ENCODE results near the gene ADGRD2. TPM values are rescaled to one million over a fixed set of nuclear protein-coding genes. Genes with fewer than 3 reads are reported as not detected.
"Not testable (repeated sequence)": the region's sequence is repeated elsewhere in the genome, so short reads cannot be mapped to it uniquely, and the experiment has no call there.

The ADGRD2 gene
- total RNA-seq, 2 experiments from 2014 or later = not detected

- CTCF ChIA-PET = interaction anchor here (0.7 to 7.1 kb wide), 5 partner anchors 8 to 196 kb away, joined by 3 to 48 read pairs (median 3); no protein-coding TSS in a partner anchor
Observed at GRCh38 chr9:124420991-124421543, 29.2 kb upstream of the ADGRD2 start.

GRCh38 chr9:124423155-124423554 is 27.1 kb upstream of the ADGRD2 start:
- no peak overlapping the region for H3K27ac Mint-ChIP-seq
- ChIA-PET POLR2A (no interaction called here), CTCF (no interaction called here)
- no peak for DNase-seq
- H3K9me3 Mint-ChIP-seq = no peaks in the 10 kb centered on the region
- H3K4me3 Mint-ChIP-seq = no peak overlapping the region
- H3K36me3 Mint-ChIP-seq (ENCODE audit: low read depth) = no peaks in the 10 kb centered on the region
- peaks cover 11% of the 10 kb centered on the region for H3K4me1 Mint-ChIP-seq
- H3K27me3 Mint-ChIP-seq = peaks cover 8% of the 10 kb centered on the region

More at GRCh38 chr9:124420991-124421543, 29.2 kb upstream of the ADGRD2 start:
- Mint-ChIP-seq H3K27me3 (peaks cover 8% of the 10 kb centered on the region), H3K36me3 (ENCODE audit: low read depth) (no peaks in the 10 kb centered on the region), H3K4me3 (no peak overlapping the region), H3K27ac (no peak overlapping the region), H3K9me3 (no peaks in the 10 kb centered on the region), H3K4me1 (peaks cover 11% of the 10 kb centered on the region)
- DNase-seq = no peak
- POLR2A ChIA-PET = no interaction called here

GRCh38 chr9:124423591-124423990 is 26.7 kb upstream of the ADGRD2 start:
- no peaks in the 10 kb centered on the region for H3K9me3 Mint-ChIP-seq
- H3K4me3 Mint-ChIP-seq = no peak overlapping the region
- no peak for DNase-seq
- ChIA-PET POLR2A (no interaction called here), CTCF (no interaction called here)
- peaks cover 8% of the 10 kb centered on the region for H3K27me3 Mint-ChIP-seq
- H3K4me1 Mint-ChIP-seq = peaks cover 10% of the 10 kb centered on the region
- H3K27ac Mint-ChIP-seq = no peak overlapping the region
- no peaks in the 10 kb centered on the region for H3K36me3 Mint-ChIP-seq (ENCODE audit: low read depth)

- H3K36me3 Mint-ChIP-seq (ENCODE audit: low read depth); CTCF ChIA-PET; H3K9me3 Mint-ChIP-seq; POLR2A ChIA-PET; H3K27ac Mint-ChIP-seq; H3K4me1 Mint-ChIP-seq; DNase-seq; H3K4me3 Mint-ChIP-seq; H3K27me3 Mint-ChIP-seq: not testable (repeated sequence)
Observed at GRCh38 chr9:124425733-124426132, 24.5 kb upstream of the ADGRD2 start.

GRCh38 chr9:124426361-124426760 is 23.9 kb upstream of the ADGRD2 start:
- no peaks in the 10 kb centered on the region for H3K36me3 Mint-ChIP-seq (ENCODE audit: low read depth)

GRCh38 chr9:124427281-124427680 is 23.0 kb upstream of the ADGRD2 start:
- CTCF ChIA-PET = no interaction called here
- POLR2A ChIA-PET = no interaction called here

More at GRCh38 chr9:124426361-124426760, 23.9 kb upstream of the ADGRD2 start:
- Mint-ChIP-seq H3K4me3 (no peak overlapping the region), H3K4me1 (no peaks in the 10 kb centered on the region), H3K9me3 (no peaks in the 10 kb centered on the region), H3K27ac (no peak overlapping the region), H3K27me3 (peaks cover 8% of the 10 kb centered on the region)
- ChIA-PET POLR2A (no interaction called here), CTCF (no interaction called here)
- no peak for DNase-seq

GRCh38 chr9:124428751-124429529 is 21.3 kb upstream of the ADGRD2 start:
- Mint-ChIP-seq H3K4me1 (no peaks in the 10 kb centered on the region), H3K36me3 (ENCODE audit: low read depth) (no peaks in the 10 kb centered on the region), H3K27ac (no peak overlapping the region), H3K4me3 (no peak overlapping the region), H3K9me3 (no peaks in the 10 kb centered on the region), H3K27me3 (peaks cover 11% of the 10 kb centered on the region)
- CTCF ChIA-PET = interaction anchor here (0.6 to 0.7 kb wide), 2 partner anchors 8 to 49 kb away, joined by 3 read pairs; no protein-coding TSS in a partner anchor
- POLR2A ChIA-PET = no interaction called here
- DNase-seq = no peak

More at GRCh38 chr9:124427281-124427680, 23.0 kb upstream of the ADGRD2 start:
- Mint-ChIP-seq H3K27me3 (peaks cover 10% of the 10 kb centered on the region), H3K36me3 (ENCODE audit: low read depth) (no peaks in the 10 kb centered on the region), H3K4me1 (no peaks in the 10 kb centered on the region), H3K4me3 (no peak overlapping the region), H3K9me3 (no peaks in the 10 kb centered on the region), H3K27ac (no peak overlapping the region)
- no peak for DNase-seq

GRCh38 chr9:124429530-124429867 is 20.8 kb upstream of the ADGRD2 start:
- ChIA-PET CTCF (interaction anchor here (0.8 kb wide), 1 partner anchor 107 kb away, joined by 3 read pairs; no protein-coding TSS in a partner anchor), POLR2A (no interaction called here)
- no peaks in the 10 kb centered on the region for H3K36me3 Mint-ChIP-seq (ENCODE audit: low read depth)
- no peaks in the 10 kb centered on the region for H3K4me1 Mint-ChIP-seq
- DNase-seq = no peak
- no peak overlapping the region for H3K27ac Mint-ChIP-seq
- H3K4me3 Mint-ChIP-seq = no peak overlapping the region
- no peaks in the 10 kb centered on the region for H3K9me3 Mint-ChIP-seq
- H3K27me3 Mint-ChIP-seq = peaks cover 6% of the 10 kb centered on the region

- ChIA-PET POLR2A (interaction anchor here (0.7 kb wide), 1 partner anchor 714 kb away, joined by 3 read pairs; no protein-coding TSS in a partner anchor), CTCF (interaction anchor here (0.6 to 0.7 kb wide), 2 partner anchors 17 to 26 kb away, joined by 3 to 8 read pairs; no protein-coding TSS in a partner anchor)
- H3K4me1 Mint-ChIP-seq = no peaks in the 10 kb centered on the region
- H3K27me3 Mint-ChIP-seq = peaks cover 13% of the 10 kb centered on the region
- H3K27ac Mint-ChIP-seq = no peak overlapping the region
- no peaks in the 10 kb centered on the region for H3K36me3 Mint-ChIP-seq (ENCODE audit: low read depth)
- no peak for DNase-seq
- no peaks in the 10 kb centered on the region for H3K9me3 Mint-ChIP-seq
- no peak overlapping the region for H3K4me3 Mint-ChIP-seq
Observed at GRCh38 chr9:124436320-124436719, 13.9 kb upstream of the ADGRD2 start.

GRCh38 chr9:124437086-124437485 is 13.2 kb upstream of the ADGRD2 start:
- no peaks in the 10 kb centered on the region for H3K36me3 Mint-ChIP-seq (ENCODE audit: low read depth)
- no peak overlapping the region for H3K27ac Mint-ChIP-seq
- H3K9me3 Mint-ChIP-seq = no peaks in the 10 kb centered on the region
- CTCF ChIA-PET = no interaction called here
- POLR2A ChIA-PET = no interaction called here
- no peaks in the 10 kb centered on the region for H3K4me1 Mint-ChIP-seq
- H3K4me3 Mint-ChIP-seq = no peak overlapping the region
- no peak for DNase-seq
- H3K27me3 Mint-ChIP-seq = peaks cover 19% of the 10 kb centered on the region

- no peaks in the 10 kb centered on the region for H3K9me3 Mint-ChIP-seq
- no peak for DNase-seq
- no peak overlapping the region for H3K27ac Mint-ChIP-seq
- H3K4me1 Mint-ChIP-seq = no peaks in the 10 kb centered on the region
- ChIA-PET POLR2A (interaction anchor here (0.6 kb wide), 1 partner anchor 98 kb away, joined by 3 read pairs; no protein-coding TSS in a partner anchor), CTCF (no interaction called here)
- peaks cover 19% of the 10 kb centered on the region for H3K27me3 Mint-ChIP-seq
- no peak overlapping the region for H3K4me3 Mint-ChIP-seq
- no peaks in the 10 kb centered on the region for H3K36me3 Mint-ChIP-seq (ENCODE audit: low read depth)
Observed at GRCh38 chr9:124438091-124438490, 12.2 kb upstream of the ADGRD2 start.

GRCh38 chr9:124439086-124439485 is 11.2 kb upstream of the ADGRD2 start:
- ChIA-PET POLR2A (no interaction called here), CTCF (no interaction called here)
- H3K27me3 Mint-ChIP-seq = peaks cover 23% of the 10 kb centered on the region

GRCh38 chr9:124439686-124440243 is 10.5 kb upstream of the ADGRD2 start:
- ChIA-PET POLR2A (no interaction called here), CTCF (no interaction called here)
- Mint-ChIP-seq H3K4me1 (no peaks in the 10 kb centered on the region), H3K4me3 (no peak overlapping the region), H3K9me3 (no peaks in the 10 kb centered on the region), H3K27me3 (peaks cover 24% of the 10 kb centered on the region), H3K36me3 (ENCODE audit: low read depth) (no peaks in the 10 kb centered on the region), H3K27ac (no peak overlapping the region)
- no peak for DNase-seq

More at GRCh38 chr9:124439086-124439485, 11.2 kb upstream of the ADGRD2 start:
- Mint-ChIP-seq H3K36me3 (ENCODE audit: low read depth) (no peaks in the 10 kb centered on the region), H3K9me3 (no peaks in the 10 kb centered on the region), H3K4me3 (no peak overlapping the region), H3K27ac (no peak overlapping the region), H3K4me1 (no peaks in the 10 kb centered on the region)
- no peak for DNase-seq

All from activated CD4-positive, alpha-beta memory T cell treated with anti-CD3 and anti-CD28 coated beads, Interleukin-2, amount 10 ng/mL, durations not matched to agents 7 days and 5 days (primary cell).